ENCODE measurements around the gene CRAMP1.

The CRAMP1 gene

DNA sequence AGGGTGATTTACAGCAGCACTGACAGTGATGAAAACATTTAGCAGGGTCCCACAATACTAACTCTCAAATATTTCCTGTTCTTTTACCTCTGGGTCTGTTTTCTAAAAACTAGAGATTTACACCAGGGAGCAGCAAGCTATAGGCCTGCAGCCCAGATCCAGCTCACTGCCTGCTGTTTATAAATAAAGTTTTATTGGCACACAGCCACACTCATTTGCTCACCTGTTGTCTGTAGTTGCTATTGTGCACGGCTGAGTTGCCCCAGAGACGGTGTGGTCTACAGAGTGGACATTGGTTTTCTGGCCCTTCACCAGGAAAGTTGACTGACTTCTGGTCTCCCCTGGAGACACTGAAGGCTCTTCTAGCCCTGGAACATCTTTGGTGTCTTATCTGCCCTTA lies 49.7 kb downstream of the CRAMP1 start:
- TF ChIP-seq, protein P1, sequence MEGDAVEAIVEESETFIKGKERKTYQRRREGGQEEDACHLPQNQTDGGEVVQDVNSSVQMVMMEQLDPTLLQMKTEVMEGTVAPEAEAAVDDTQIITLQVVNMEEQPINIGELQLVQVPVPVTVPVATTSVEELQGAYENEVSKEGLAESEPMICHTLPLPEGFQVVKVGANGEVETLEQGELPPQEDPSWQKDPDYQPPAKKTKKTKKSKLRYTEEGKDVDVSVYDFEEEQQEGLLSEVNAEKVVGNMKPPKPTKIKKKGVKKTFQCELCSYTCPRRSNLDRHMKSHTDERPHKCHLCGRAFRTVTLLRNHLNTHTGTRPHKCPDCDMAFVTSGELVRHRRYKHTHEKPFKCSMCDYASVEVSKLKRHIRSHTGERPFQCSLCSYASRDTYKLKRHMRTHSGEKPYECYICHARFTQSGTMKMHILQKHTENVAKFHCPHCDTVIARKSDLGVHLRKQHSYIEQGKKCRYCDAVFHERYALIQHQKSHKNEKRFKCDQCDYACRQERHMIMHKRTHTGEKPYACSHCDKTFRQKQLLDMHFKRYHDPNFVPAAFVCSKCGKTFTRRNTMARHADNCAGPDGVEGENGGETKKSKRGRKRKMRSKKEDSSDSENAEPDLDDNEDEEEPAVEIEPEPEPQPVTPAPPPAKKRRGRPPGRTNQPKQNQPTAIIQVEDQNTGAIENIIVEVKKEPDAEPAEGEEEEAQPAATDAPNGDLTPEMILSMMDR (IDR thresholded peaks at IDR 0.05; ENCODE audit: borderline replicate concordance, insufficient read depth, low read depth, low read length), result no peak
- H3K4me3 ChIP-seq (ENCODE audit: low read depth, low read length), result no peak overlapping the region

GRCh38 chr16:1662543-1662942 lies 50.4 kb downstream of the CRAMP1 start:
- TF ChIP-seq, protein P1 (IDR thresholded peaks at IDR 0.05; ENCODE audit: borderline replicate concordance, insufficient read depth, low read depth, low read length), result no peak
- no peak overlapping the region for H3K4me3 ChIP-seq (ENCODE audit: low read depth, low read length)

GRCh38 chr16:1665829-1666228 lies 53.7 kb downstream of the CRAMP1 start:
- TF ChIP-seq, protein P1 (IDR thresholded peaks at IDR 0.05; ENCODE audit: borderline replicate concordance, insufficient read depth, low read depth, low read length), result no peak
- H3K4me3 ChIP-seq (ENCODE audit: low read depth, low read length), result no peak overlapping the region

DNA sequence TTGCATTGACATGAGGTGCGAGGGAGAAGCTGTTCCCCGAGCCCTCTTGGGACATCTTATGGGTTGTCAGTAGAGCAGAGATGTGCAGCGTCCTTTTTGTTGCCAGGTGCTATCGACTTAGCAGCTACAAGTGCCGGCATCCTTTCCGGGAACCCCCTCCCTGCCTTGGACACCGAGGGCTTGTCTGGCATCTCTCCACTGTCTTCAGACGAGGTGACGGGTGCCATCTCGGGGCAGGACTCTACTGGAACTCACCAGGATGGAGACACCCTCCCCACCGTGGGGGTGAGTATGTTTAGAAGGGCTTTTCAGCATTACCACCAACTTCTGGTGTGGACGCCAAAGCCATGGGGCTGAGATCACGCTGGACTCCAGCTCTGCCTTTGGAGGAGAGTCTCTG lies 54.2 kb downstream of the CRAMP1 start:
- H3K4me3 ChIP-seq (ENCODE audit: low read depth, low read length), result no peak overlapping the region
- TF ChIP-seq, protein P1 (IDR thresholded peaks at IDR 0.05; ENCODE audit: borderline replicate concordance, insufficient read depth, low read depth, low read length), result no peak

GRCh38 chr16:1667271-1667670 lies 55.1 kb downstream of the CRAMP1 start:
- TF ChIP-seq, protein P1 (IDR thresholded peaks at IDR 0.05; ENCODE audit: borderline replicate concordance, insufficient read depth, low read depth, low read length), result no peak
- H3K4me3 ChIP-seq (ENCODE audit: low read depth, low read length), result no peak overlapping the region

GRCh38 chr16:1667916-1668315 lies 55.8 kb downstream of the CRAMP1 start:
- TF ChIP-seq, protein P1 (IDR thresholded peaks at IDR 0.05; ENCODE audit: borderline replicate concordance, insufficient read depth, low read depth, low read length), result no peak
- H3K4me3 ChIP-seq (ENCODE audit: low read depth, low read length), result no peak overlapping the region

- TF ChIP-seq, protein P1 (IDR thresholded peaks at IDR 0.05; ENCODE audit: borderline replicate concordance, insufficient read depth, low read depth, low read length), result no peak
- H3K4me3 ChIP-seq (ENCODE audit: low read depth, low read length), result no peak overlapping the region
Observed at GRCh38 chr16:1668612-1669319, 56.6 kb downstream of the CRAMP1 start.

All from GM12875 (cell line).